Right forelimb (tissue), 1 donor: ENCODE results near the gene CAGE1.

Experiments used
- DNase-seq: peaks from one replicate; pipeline ENCODE4 v3.0.0-alpha.2; 2018

The CAGE1 gene

GRCh38 chr6:7301702-7302101 is 87.8 kb downstream of the CAGE1 start:
- DNase-seq: no peak

- DNase-seq: no peak
These were observed 88.6 kb downstream of the CAGE1 start for GRCh38 chr6:7300926-7301325.

- DNase-seq: no peak
These were observed 91.4 kb downstream of the CAGE1 start for GRCh38 chr6:7298113-7298512.

- no peak for DNase-seq
These were observed 92.9 kb downstream of the CAGE1 start for GRCh38 chr6:7296602-7297001.

GRCh38 chr6:7295916-7296315 is 93.6 kb downstream of the CAGE1 start:
- no peak for DNase-seq

GRCh38 chr6:7292596-7293255 is 96.8 kb downstream of the CAGE1 start:
- no peak for DNase-seq

- DNase-seq: no peak
These were observed 99.5 kb downstream of the CAGE1 start for GRCh38 chr6:7290079-7290478.

GRCh38 chr6:7285416-7285815 is 104.1 kb downstream of the CAGE1 start:
- DNase-seq: no peak

GRCh38 chr6:7283676-7284075 is 105.9 kb downstream of the CAGE1 start:
- no peak for DNase-seq

- DNase-seq: no peak
These were observed 107.2 kb downstream of the CAGE1 start for GRCh38 chr6:7282097-7282906.
